ENCODE data around the gene PHC3. TPM values are rescaled to one million over a fixed set of nuclear protein-coding genes. Genes with fewer than 3 reads are reported as not detected.

PHC3 gene
- total RNA-seq, 6 donors from 2014 or later: 50.7 to 182 (median 76.3) TPM

- H3K4me1 ChIP-seq: no peaks in the 10 kb centered on the region
- H3K27me3 ChIP-seq: no peaks in the 10 kb centered on the region
- TF ChIP-seq POLR2A (IDR thresholded peaks at IDR 0.05) (no peak), CTCF (IDR thresholded peaks at IDR 0.05) (no peak), EP300 (IDR thresholded peaks at IDR 0.05) (no peak), POLR2AphosphoS5 (IDR thresholded peaks at IDR 0.05) (no peak)
- 95 to 96% methylated on average over 18 of the region's 18 CpGs for whole genome bisulfite sequencing, 2 donors
- no peak for ATAC-seq (ENCODE audit: low FRiP score in 2 of 2)
- DNase-seq: peak in 1 of 2 donors; percentile 50
- H3K27ac ChIP-seq: no peak overlapping the region
- H3K36me3 ChIP-seq: no peaks in the 10 kb centered on the region
- no peak overlapping the region for H3K4me3 ChIP-seq
- no peaks in the 10 kb centered on the region for H3K9me3 ChIP-seq
These were observed 117.4 kb downstream of the PHC3 start for GRCh38 chr3:170064108-170064507.

- ATAC-seq (ENCODE audit: low FRiP score in 2 of 2): no peak
- no peak for TF ChIP-seq EP300 (IDR thresholded peaks at IDR 0.05)
- TF ChIP-seq POLR2A (IDR thresholded peaks at IDR 0.05): no peak
- no peak for TF ChIP-seq CTCF (IDR thresholded peaks at IDR 0.05)
- no peak for TF ChIP-seq POLR2AphosphoS5 (IDR thresholded peaks at IDR 0.05)
These were observed 117.8 kb downstream of the PHC3 start for GRCh38 chr3:170063691-170064090.

GRCh38 chr3:170062769-170063168 lies 118.8 kb downstream of the PHC3 start:
- Histone ChIP-seq H3K9me3 (no peaks in the 10 kb centered on the region), H3K27me3 (no peaks in the 10 kb centered on the region), H3K4me3 (no peak overlapping the region), H3K36me3 (no peaks in the 10 kb centered on the region), H3K27ac (no peak overlapping the region), H3K4me1 (peaks cover 0 to 5% (median 4%) of the 10 kb centered on the region in 4 donors)
- WGBS, 2 donors: 95 to 97% methylated on average over 16 of the region's 16 CpGs
- TF ChIP-seq EP300 (IDR thresholded peaks at IDR 0.05) (no peak), POLR2A (IDR thresholded peaks at IDR 0.05) (no peak), POLR2AphosphoS5 (IDR thresholded peaks at IDR 0.05) (no peak), CTCF (IDR thresholded peaks at IDR 0.05) (no peak)
- DNase-seq (peak in 1 of 2 donors; percentile 55), ATAC-seq (ENCODE audit: low FRiP score in 2 of 2) (no peak)

More at GRCh38 chr3:170063691-170064090, 117.8 kb downstream of the PHC3 start:
- WGBS, 2 donors: 93 to 96% methylated on average over 15 of the region's 15 CpGs
- Histone ChIP-seq H3K36me3 (no peaks in the 10 kb centered on the region), H3K4me3 (no peak overlapping the region), H3K27ac (no peak overlapping the region), H3K4me1 (no peaks in the 10 kb centered on the region), H3K9me3 (no peaks in the 10 kb centered on the region), H3K27me3 (no peaks in the 10 kb centered on the region)
- no peak for DNase-seq

GRCh38 chr3:170062068-170062467 lies 119.5 kb downstream of the PHC3 start:
- H3K4me1 ChIP-seq: peaks cover 0 to 9% (median 4%) of the 10 kb centered on the region in 4 donors
- DNase-seq: peak in 1 of 2 donors; percentile 64
- TF ChIP-seq POLR2A (IDR thresholded peaks at IDR 0.05) (no peak), CTCF (IDR thresholded peaks at IDR 0.05) (no peak)
- no peak overlapping the region for H3K4me3 ChIP-seq
- no peak for ATAC-seq (ENCODE audit: low FRiP score in 2 of 2)
- H3K36me3 ChIP-seq: no peaks in the 10 kb centered on the region
- no peak overlapping the region for H3K27ac ChIP-seq
- H3K9me3 ChIP-seq: no peaks in the 10 kb centered on the region
- 95 to 96% methylated on average over 20 of the region's 20 CpGs for WGBS, 2 donors
- no peaks in the 10 kb centered on the region for H3K27me3 ChIP-seq

- H3K4me3 ChIP-seq: no peak overlapping the region
- H3K9me3 ChIP-seq: no peaks in the 10 kb centered on the region
- no peak for DNase-seq
- H3K27me3 ChIP-seq: no peaks in the 10 kb centered on the region
- WGBS, 2 donors: 86 to 91% methylated on average over 1 of the region's 1 CpG
- no peaks in the 10 kb centered on the region for H3K36me3 ChIP-seq
- no peak for ATAC-seq (ENCODE audit: low FRiP score in 2 of 2)
- H3K4me1 ChIP-seq: peaks cover 0 to 9% (median 4%) of the 10 kb centered on the region in 4 donors
- no peak for TF ChIP-seq POLR2AphosphoS5 (IDR thresholded peaks at IDR 0.05)
- no peak for TF ChIP-seq EP300 (IDR thresholded peaks at IDR 0.05)
- TF ChIP-seq POLR2A (IDR thresholded peaks at IDR 0.05): no peak
- no peak for TF ChIP-seq CTCF (IDR thresholded peaks at IDR 0.05)
- H3K27ac ChIP-seq: no peak overlapping the region
These were observed 122.1 kb downstream of the PHC3 start for GRCh38 chr3:170059447-170059846.
